Measurements from ENCODE around the gene BORCS8. TPM values are rescaled to one million over a fixed set of nuclear protein-coding genes. Genes with fewer than 3 reads are reported as not detected.

BORCS8 gene
- total and polyA plus RNA-seq, 2 of the 13 experiments (the other 11 are each of a cell fraction or from before 2014, with no cell fraction given), result 9.6 to 13.3 TPM

DNA sequence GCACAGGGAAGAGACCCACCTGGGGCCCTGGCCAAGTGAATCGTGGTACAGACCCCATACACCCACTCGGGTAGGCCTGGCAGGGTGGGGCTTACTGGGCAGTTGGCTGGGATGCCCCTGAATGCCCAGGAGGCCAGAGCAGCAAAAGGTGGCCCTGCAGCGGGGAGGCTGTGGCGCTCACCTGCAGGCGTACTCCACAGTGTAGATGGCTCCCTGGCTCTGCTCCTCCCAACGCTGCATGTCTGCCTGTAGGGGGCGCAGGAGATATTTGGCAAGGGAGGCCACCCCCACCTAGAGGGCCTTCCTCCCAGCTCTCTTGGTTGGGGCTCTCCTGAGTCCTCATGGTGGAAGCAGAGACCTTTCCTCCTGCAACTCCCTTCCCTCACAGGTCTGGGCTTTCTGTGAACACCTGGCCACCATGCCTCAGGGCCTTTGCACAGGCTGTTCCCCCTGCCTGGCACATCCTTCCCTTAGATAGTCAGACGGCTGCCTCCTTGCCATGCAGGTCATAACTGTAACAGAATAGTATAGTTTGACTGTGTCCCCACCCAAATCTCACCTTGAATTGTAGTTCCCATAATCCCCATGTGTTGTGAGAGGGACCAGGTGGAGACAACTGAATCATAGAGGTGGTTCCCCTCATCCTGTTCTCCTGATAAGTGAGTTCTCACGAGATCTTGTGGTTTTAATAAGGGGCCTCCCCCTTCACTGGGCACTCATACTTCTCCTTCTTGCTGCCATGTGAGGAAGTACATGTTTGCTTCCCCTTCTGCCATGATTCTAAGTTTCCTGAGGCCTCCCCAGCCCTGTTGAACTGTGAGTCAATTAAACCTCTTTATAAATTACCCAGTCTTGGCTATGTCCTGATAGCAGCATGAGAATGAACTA is 5.9 kb downstream of the BORCS8 start (continued):
- TF ChIP-seq, protein P1, sequence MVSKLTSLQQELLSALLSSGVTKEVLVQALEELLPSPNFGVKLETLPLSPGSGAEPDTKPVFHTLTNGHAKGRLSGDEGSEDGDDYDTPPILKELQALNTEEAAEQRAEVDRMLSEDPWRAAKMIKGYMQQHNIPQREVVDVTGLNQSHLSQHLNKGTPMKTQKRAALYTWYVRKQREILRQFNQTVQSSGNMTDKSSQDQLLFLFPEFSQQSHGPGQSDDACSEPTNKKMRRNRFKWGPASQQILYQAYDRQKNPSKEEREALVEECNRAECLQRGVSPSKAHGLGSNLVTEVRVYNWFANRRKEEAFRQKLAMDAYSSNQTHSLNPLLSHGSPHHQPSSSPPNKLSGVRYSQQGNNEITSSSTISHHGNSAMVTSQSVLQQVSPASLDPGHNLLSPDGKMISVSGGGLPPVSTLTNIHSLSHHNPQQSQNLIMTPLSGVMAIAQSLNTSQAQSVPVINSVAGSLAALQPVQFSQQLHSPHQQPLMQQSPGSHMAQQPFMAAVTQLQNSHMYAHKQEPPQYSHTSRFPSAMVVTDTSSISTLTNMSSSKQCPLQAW (CRISPR knock-in tag; IDR thresholded peaks at IDR 0.05), result no peak
- TF ChIP-seq, protein P2, sequence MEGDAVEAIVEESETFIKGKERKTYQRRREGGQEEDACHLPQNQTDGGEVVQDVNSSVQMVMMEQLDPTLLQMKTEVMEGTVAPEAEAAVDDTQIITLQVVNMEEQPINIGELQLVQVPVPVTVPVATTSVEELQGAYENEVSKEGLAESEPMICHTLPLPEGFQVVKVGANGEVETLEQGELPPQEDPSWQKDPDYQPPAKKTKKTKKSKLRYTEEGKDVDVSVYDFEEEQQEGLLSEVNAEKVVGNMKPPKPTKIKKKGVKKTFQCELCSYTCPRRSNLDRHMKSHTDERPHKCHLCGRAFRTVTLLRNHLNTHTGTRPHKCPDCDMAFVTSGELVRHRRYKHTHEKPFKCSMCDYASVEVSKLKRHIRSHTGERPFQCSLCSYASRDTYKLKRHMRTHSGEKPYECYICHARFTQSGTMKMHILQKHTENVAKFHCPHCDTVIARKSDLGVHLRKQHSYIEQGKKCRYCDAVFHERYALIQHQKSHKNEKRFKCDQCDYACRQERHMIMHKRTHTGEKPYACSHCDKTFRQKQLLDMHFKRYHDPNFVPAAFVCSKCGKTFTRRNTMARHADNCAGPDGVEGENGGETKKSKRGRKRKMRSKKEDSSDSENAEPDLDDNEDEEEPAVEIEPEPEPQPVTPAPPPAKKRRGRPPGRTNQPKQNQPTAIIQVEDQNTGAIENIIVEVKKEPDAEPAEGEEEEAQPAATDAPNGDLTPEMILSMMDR (CRISPR knock-in tag; IDR thresholded peaks at IDR 0.05), result peak; percentile 93
- peak; percentile 41 for TF ChIP-seq RBM22 (optimal IDR thresholded peaks at IDR 0.05; ENCODE audit: low read length)
- TF ChIP-seq MTF1 (CRISPR knock-in tag; IDR thresholded peaks at IDR 0.05), result no peak
- no peak for TF ChIP-seq ZFP36L2 (CRISPR knock-in tag; IDR thresholded peaks at IDR 0.05)
- TF ChIP-seq HOXA3 (CRISPR knock-in tag; IDR thresholded peaks at IDR 0.05), result peak; percentile 45; the same call in 1 of the 2 replicates
- TF ChIP-seq MATR3 (CRISPR knock-in tag; IDR thresholded peaks at IDR 0.05), result no peak
- peak; percentile 73 for TF ChIP-seq ZBTB38 (CRISPR knock-in tag; IDR thresholded peaks at IDR 0.05)
- TF ChIP-seq, protein P3, sequence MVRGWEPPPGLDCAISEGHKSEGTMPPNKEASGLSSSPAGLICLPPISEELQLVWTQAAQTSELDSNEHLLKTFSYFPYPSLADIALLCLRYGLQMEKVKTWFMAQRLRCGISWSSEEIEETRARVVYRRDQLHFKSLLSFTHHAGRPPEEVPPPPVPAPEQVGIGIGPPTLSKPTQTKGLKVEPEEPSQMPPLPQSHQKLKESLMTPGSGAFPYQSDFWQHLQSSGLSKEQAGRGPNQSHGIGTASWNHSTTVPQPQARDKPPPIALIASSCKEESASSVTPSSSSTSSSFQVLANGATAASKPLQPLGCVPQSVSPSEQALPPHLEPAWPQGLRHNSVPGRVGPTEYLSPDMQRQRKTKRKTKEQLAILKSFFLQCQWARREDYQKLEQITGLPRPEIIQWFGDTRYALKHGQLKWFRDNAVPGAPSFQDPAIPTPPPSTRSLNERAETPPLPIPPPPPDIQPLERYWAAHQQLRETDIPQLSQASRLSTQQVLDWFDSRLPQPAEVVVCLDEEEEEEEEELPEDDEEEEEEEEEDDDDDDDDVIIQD (CRISPR knock-in tag; IDR thresholded peaks at IDR 0.05; ENCODE audit: low read depth), result no peak
- TF ChIP-seq GABPB1 (CRISPR knock-in tag; IDR thresholded peaks at IDR 0.05), result peak; percentile 31; the same call in 1 of the 2 replicates
- TF ChIP-seq XRCC5 (optimal IDR thresholded peaks at IDR 0.05; ENCODE audit: low read length), result peak; percentile 86
- TF ChIP-seq, protein P4, sequence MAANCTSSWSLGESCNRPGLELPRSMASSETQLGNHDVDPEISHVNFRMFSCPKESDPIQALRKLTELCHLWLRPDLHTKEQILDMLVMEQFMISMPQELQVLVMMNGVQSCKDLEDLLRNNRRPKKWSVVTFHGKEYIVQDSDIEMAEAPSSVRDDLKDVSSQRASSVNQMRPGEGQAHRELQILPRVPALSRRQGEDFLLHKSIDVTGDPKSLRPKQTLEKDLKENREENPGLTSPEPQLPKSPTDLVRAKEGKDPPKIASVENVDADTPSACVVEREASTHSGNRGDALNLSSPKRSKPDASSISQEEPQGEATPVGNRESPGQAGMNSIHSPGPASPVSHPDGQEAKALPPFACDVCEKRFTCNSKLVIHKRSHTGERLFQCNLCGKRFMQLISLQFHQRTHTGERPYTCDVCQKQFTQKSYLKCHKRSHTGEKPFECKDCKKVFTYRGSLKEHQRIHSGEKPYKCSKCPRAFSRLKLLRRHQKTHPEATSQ (CRISPR knock-in tag; IDR thresholded peaks at IDR 0.05; ENCODE audit: borderline replicate concordance), result 0 out of 2 replicates have a peak, but pooled peaks have one; percentile 73
- TF ChIP-seq ZMYM3 (CRISPR knock-in tag; IDR thresholded peaks at IDR 0.05), result peak; percentile 79
- no peak for TF ChIP-seq ZNF678 (CRISPR knock-in tag; IDR thresholded peaks at IDR 0.05)
- TF ChIP-seq ZMYM4 (CRISPR knock-in tag; IDR thresholded peaks at IDR 0.05), result 0 out of 2 replicates have a peak, but pooled peaks have one; percentile 43
- TF ChIP-seq SPEN (CRISPR knock-in tag; IDR thresholded peaks at IDR 0.05; ENCODE audit: low read depth), result 0 out of 2 replicates have a peak, but pooled peaks have one; percentile 23
- TF ChIP-seq, protein P5, sequence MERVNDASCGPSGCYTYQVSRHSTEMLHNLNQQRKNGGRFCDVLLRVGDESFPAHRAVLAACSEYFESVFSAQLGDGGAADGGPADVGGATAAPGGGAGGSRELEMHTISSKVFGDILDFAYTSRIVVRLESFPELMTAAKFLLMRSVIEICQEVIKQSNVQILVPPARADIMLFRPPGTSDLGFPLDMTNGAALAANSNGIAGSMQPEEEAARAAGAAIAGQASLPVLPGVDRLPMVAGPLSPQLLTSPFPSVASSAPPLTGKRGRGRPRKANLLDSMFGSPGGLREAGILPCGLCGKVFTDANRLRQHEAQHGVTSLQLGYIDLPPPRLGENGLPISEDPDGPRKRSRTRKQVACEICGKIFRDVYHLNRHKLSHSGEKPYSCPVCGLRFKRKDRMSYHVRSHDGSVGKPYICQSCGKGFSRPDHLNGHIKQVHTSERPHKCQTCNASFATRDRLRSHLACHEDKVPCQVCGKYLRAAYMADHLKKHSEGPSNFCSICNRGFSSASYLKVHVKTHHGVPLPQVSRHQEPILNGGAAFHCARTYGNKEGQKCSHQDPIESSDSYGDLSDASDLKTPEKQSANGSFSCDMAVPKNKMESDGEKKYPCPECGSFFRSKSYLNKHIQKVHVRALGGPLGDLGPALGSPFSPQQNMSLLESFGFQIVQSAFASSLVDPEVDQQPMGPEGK (CRISPR knock-in tag; IDR thresholded peaks at IDR 0.05), result peak; percentile 74
- TF ChIP-seq ZNF326 (CRISPR knock-in tag; IDR thresholded peaks at IDR 0.05; ENCODE audit: borderline replicate concordance), result no peak
- no peak for TF ChIP-seq NFIB (CRISPR knock-in tag; IDR thresholded peaks at IDR 0.05; ENCODE audit: borderline replicate concordance)
- no peak for TF ChIP-seq ZNF44 (CRISPR knock-in tag; IDR thresholded peaks at IDR 0.05)
- peak; percentile 48; the same call in 1 of the 2 replicates for TF ChIP-seq CBX5 (CRISPR knock-in tag; IDR thresholded peaks at IDR 0.05; ENCODE audit: borderline replicate concordance)
